NCI-H128 (cell line): Measurements from ENCODE around the gene CDH12.
"Not testable (repeated sequence)": the region's sequence is repeated elsewhere in the genome, so short reads cannot be mapped to it uniquely, and the experiment has no call there.

Experiments
- DNase-seq: peaks from one replicate; lab custom pipeline; 2025; ENCODE audit not compliant: unreplicated experiment; lab: John Stamatoyannopoulos, UW

Gene CDH12

GRCh38 chr5:22471154-22471553, 382.0 kb downstream of the CDH12 start:
- no peak for DNase-seq

DNA sequence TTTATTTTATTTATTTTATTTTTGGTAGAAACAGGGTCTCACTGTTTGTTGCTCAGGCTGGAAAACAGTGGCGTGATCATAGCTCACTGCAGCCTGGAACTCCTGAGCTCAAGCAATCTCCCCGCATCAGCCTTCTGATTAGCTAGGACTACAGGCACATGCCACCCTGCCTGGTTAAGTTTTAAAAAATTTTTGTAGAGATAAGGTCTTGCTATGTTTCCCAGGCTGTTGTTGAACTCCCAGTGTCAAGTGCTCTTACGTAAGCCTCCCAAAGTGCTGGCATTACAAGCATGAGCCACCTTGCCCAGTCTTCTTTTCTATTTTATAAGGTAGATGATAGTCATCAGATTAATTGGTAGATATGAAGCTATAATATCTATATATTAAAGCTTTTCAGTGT, 382.7 kb downstream of the CDH12 start:
- DNase-seq, result no peak

DNA sequence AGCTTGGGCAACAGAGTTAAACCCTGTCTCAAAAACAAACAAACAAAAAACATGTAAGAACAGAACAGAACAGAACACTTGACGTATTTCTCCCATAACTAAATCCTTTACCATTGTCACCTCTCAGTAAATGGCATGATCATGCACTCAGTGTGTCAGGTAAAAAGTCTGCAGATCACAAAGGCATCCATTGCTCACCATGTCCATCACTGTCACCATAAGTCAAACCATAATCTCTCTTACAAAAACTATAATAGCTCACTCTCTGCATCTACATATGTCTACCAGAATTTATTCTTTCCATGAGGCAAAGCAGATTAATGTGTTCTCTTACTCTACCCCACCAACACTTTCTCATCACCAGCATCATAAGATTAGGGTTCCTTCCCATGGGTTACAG, 387.5 kb downstream of the CDH12 start:
- DNase-seq, result no peak

DNA sequence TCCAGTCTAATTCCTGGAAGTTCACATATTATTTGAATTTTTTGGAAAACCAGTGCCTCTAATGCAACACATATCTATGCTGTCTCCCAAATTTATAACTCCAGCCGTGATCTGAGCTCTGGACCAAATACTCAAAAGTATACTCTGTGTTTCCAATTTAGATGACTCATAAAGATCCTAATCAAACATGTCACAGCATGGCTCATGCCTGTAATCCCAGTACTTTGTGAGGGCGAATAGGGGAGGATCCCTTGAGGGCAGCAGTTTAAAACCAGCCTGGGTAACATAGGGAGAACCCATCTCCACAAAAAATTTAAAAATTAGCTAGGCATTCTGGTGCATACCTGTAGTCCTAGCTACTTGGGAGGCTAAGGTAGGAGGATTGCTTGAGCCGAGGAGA, 388.0 kb downstream of the CDH12 start:
- no peak for DNase-seq

GRCh38 chr5:22460189-22460588, 393.0 kb downstream of the CDH12 start:
- no peak for DNase-seq

- no peak for DNase-seq
Measured at GRCh38 chr5:22432905-22433304, 420.2 kb downstream of the CDH12 start.

DNA sequence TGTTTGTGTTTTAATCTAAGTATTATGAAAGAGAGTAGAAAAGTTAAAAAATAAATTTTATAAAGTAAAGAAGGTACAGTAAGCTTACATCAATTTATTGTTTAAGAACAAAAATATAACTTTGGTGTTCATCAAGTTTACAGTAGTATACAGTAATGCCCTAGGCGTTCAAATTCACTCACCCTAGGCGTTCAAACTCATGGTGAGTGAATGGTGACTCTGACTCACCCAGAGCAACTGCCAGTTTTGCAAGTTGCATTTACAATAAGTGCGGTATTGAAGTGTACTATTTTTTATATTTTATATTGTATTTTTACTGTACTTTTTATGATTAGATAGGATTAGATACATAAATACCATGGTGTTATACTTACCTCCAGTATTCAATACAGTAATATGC, 421.3 kb downstream of the CDH12 start:
- no peak for DNase-seq

DNA sequence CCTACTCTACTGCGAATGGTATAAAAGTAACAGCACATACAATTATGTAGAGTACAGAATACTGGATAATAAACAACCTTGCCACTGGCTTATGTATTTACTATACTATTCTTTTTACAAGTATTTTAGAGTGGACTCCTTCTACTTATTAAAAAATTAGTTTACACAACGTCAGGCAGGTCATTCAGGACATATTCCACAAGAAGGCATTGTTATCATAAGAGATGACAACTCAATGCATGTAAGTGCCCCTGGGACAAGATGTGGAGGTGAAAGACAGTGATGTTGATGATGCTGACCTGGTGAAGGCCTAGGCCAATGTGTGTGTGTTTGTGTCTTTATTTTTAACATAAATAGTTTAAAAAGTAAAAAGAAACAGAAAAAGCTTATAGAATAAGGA, 421.7 kb downstream of the CDH12 start:
- no peak for DNase-seq

- no peak for DNase-seq
Measured at GRCh38 chr5:22411554-22412349, 441.4 kb downstream of the CDH12 start.

- DNase-seq, result no peak
Measured at GRCh38 chr5:22391956-22392355, 461.2 kb downstream of the CDH12 start.

DNA sequence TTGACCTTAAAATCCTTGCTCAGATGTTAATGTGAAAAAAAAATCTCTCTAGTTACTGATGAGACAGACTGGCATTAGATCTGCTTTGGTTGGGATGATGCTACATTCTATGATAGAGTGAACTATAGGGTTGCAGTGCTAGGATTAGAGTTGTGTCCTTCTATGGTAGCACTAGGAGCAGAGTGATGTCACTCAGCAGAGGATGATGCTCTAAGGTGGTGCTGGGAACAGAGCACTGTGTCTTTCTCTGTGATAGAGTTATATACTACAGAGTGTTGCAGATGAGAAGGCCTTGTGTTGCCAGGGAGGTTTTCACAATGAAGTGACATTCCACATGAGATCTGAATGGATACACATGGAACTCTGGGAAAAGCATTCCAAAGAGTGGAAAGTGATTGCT, 462.3 kb downstream of the CDH12 start:
- no peak for DNase-seq

DNA sequence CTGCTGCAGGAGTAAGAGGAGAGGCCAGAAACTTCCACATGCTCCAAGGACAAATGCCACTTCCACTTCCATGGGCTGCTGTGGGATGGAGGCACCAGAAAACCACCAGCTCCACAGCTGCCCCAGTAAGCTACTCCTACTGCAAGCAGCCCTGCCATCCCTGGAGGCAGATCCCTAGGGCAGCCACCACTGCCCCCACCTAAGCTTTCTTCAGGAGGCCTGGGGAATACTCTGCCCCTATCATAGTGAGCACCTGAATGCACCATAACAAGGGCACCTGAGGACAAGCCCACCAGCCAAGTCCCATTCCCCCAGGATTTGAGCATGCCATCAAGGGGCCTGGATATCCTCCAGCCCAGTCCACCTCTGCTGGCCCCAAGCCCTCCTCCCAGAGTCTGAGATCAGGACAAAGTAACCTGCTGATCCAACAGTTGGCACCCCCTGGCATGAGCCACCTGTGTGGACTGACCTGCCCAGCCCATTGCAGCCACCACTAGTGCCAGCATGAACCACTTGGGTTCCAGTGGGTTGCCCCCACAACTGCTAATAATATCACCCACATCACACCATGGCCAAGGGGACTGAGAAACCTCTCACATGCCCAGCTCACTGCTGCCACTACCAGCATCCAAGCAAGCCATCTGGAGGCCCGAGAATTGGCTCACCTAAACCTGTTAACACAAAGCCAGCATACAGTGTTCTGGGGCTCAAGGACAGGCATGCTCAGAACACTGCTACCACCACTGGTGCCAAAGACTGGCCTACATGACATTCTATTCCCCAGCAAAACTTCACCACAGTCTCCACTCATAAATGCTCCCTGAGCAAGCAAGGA, 480.1 kb downstream of the CDH12 start:
- no peak for DNase-seq

GRCh38 chr5:22372376-22372775, 480.8 kb downstream of the CDH12 start:
- DNase-seq, result no peak

GRCh38 chr5:22354956-22355355, 498.2 kb downstream of the CDH12 start:
- no peak for DNase-seq

GRCh38 chr5:22352493-22352892, 500.7 kb downstream of the CDH12 start:
- DNase-seq, result no peak

- no peak for DNase-seq
Measured at GRCh38 chr5:22351178-22351577, 502.0 kb downstream of the CDH12 start.

GRCh38 chr5:22348027-22348426, 505.1 kb downstream of the CDH12 start:
- DNase-seq, result no peak

- DNase-seq, result no peak
Measured at GRCh38 chr5:22344000-22344399, 509.1 kb downstream of the CDH12 start.

DNA sequence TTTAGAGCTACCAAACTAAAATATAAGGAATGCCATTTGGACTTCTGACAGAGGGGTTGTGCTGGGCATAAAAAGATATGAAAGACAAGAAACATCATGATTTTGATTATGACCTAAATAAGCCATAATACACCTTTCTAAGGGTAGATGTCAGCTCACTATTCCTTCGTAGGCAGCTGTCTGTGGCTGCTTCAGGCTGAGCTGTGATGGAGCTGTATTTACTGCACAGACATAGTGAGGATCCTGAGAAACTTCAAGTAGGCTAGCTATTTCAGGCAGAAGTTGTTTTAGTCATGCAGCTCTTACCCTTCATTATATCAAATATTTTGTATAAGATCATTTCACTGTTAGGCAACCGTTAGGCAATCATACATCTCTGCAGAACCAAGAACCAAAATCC, 511.7 kb downstream of the CDH12 start:
- no peak for DNase-seq

DNA sequence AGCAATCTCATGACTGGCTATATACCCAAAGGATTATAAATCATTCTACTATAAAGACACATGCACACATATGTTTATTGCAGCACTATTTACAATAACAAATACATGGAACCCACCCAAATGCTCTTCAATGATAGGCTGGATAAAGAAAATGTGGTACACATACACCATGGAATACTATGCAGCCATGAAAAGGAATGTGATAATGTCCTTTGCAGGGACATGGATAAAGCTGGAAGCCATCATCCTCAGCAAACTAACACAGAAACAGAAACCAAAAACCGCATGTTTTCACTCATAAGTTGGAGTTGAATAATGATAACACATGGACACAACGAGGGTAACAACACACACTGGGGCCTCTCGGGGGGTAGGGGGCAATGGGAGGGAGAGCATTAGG, 520.2 kb downstream of the CDH12 start:
- DNase-seq, result not testable (repeated sequence)

- DNase-seq, result no peak
Measured at GRCh38 chr5:22329683-22330082, 523.5 kb downstream of the CDH12 start.

GRCh38 chr5:22319798-22320197, 533.3 kb downstream of the CDH12 start:
- DNase-seq, result no peak
